ENCODE measurements around the gene HMCES. TPM values are rescaled to one million over a fixed set of nuclear protein-coding genes. Genes with fewer than 3 reads are reported as not detected.
"Not testable (repeated sequence)": the region's sequence is repeated elsewhere in the genome, so short reads cannot be mapped to it uniquely, and the experiment has no call there.

Gene HMCES
- total and polyA plus RNA-seq, 4 donors = 13.7 to 18.2 (median 15.3) TPM

DNA sequence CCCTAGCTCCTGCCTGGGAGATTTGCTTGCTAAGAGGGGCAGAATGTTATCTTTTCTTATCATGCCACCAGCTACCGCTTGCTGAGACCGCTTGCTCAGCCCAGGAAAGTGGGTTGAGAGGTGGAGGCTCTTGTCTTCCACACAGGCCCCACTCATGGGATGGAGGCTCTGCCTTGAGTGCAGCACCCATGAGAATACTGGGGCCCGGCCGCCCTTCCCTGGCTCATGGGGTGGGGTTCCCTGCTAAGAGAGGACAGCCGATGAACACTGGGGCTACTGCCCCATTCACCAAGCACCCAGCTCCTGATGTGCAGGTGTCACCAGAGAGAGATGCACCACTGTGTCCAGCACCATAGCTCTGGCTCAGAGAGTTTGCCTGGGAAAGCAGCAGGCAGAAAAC is 55.2 kb downstream of the HMCES start:
- H3K4me1 ChIP-seq (ENCODE audit: control insufficient read depth in 4 of 4, insufficient read depth in 4 of 4, low read length in 3 of 4) = peaks cover 0 to 5% (median 0%) of the 10 kb centered on the region in 4 donors
- H3K36me3 ChIP-seq (ENCODE audit: control insufficient read depth in 4 of 4, insufficient read depth in 3 of 4, low read depth in 1 of 4, low read length in 3 of 4) = no peaks in the 10 kb centered on the region
- no peak overlapping the region for H3K27ac ChIP-seq (ENCODE audit: low read depth in 1 of 2, low read length in 2 of 2)
- no peaks in the 10 kb centered on the region for H3K27me3 ChIP-seq (ENCODE audit: control insufficient read depth in 4 of 4, insufficient read depth in 4 of 4, low read length in 3 of 4)
- no peak for DNase-seq (ENCODE audit: low spot score)
- no peak overlapping the region for H3K9ac ChIP-seq (ENCODE audit: low read depth in 1 of 2, low read length in 2 of 2)
- TF ChIP-seq, protein P1, sequence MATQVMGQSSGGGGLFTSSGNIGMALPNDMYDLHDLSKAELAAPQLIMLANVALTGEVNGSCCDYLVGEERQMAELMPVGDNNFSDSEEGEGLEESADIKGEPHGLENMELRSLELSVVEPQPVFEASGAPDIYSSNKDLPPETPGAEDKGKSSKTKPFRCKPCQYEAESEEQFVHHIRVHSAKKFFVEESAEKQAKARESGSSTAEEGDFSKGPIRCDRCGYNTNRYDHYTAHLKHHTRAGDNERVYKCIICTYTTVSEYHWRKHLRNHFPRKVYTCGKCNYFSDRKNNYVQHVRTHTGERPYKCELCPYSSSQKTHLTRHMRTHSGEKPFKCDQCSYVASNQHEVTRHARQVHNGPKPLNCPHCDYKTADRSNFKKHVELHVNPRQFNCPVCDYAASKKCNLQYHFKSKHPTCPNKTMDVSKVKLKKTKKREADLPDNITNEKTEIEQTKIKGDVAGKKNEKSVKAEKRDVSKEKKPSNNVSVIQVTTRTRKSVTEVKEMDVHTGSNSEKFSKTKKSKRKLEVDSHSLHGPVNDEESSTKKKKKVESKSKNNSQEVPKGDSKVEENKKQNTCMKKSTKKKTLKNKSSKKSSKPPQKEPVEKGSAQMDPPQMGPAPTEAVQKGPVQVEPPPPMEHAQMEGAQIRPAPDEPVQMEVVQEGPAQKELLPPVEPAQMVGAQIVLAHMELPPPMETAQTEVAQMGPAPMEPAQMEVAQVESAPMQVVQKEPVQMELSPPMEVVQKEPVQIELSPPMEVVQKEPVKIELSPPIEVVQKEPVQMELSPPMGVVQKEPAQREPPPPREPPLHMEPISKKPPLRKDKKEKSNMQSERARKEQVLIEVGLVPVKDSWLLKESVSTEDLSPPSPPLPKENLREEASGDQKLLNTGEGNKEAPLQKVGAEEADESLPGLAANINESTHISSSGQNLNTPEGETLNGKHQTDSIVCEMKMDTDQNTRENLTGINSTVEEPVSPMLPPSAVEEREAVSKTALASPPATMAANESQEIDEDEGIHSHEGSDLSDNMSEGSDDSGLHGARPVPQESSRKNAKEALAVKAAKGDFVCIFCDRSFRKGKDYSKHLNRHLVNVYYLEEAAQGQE (IDR thresholded peaks at IDR 0.05) = no peak
- TF ChIP-seq JUND (IDR thresholded peaks at IDR 0.05) = no peak
- TF ChIP-seq, protein P2, sequence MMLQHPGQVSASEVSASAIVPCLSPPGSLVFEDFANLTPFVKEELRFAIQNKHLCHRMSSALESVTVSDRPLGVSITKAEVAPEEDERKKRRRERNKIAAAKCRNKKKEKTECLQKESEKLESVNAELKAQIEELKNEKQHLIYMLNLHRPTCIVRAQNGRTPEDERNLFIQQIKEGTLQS (IDR thresholded peaks at IDR 0.05) = no peak
- 95% methylated on average over 5 of the region's 5 CpGs for WGBS
- H3K9me3 ChIP-seq (ENCODE audit: control insufficient read depth in 4 of 4, low read length in 3 of 4) = no peaks in the 10 kb centered on the region
- H3K4me3 ChIP-seq (ENCODE audit: low read depth in 1 of 3, low read length in 3 of 3) = no peak overlapping the region

DNA sequence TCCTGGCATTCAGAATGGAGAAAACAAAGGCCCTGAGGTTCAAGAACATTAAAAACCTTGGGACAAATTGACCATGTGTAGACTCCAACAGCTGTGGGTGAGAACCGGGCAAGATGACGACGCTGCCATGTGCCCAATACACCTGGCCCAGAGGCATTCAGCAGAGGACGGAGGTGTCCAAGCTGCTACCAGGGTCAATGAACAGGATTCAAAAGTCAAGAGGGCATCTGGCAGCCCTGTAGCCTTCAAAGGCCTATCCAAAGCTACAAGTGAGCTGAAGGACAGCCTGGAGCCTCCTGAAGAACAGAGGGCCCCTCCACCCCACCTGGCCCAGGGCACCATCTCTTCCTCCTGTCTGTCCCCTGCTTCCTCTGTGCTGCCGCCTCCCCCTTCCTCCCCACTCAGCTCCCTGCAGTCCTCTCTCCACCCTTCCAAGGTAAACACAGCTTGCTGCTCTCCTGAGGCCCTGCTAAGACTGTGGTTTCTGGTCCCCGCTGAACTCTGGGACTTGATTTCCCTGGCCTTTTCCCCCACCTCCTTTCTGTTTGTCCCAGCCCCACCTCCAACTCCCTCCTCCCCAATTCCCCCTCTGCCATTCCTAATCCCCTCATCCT is 57.5 kb downstream of the HMCES start:
- no peak overlapping the region for H3K9ac ChIP-seq (ENCODE audit: low read depth in 1 of 2, low read length in 2 of 2)
- no peaks in the 10 kb centered on the region for H3K9me3 ChIP-seq (ENCODE audit: control insufficient read depth in 4 of 4, low read length in 3 of 4)
- peaks cover 0 to 5% (median 0%) of the 10 kb centered on the region in 4 donors for H3K4me1 ChIP-seq (ENCODE audit: control insufficient read depth in 4 of 4, insufficient read depth in 4 of 4, low read length in 3 of 4)
- no peak for TF ChIP-seq RAD21 (IDR thresholded peaks at IDR 0.05)
- TF ChIP-seq GABPA (IDR thresholded peaks at IDR 0.05 in 1 of 2, conservative IDR thresholded peaks at IDR 0.05 in 1 of 2) = no peak
- TF ChIP-seq RXRA (IDR thresholded peaks at IDR 0.05) = peak; percentile 28 to 44
- TF ChIP-seq YY1 (IDR thresholded peaks at IDR 0.05) = no peak
- TF ChIP-seq NR2F2 (IDR thresholded peaks at IDR 0.05) = no peak
- TF ChIP-seq, protein P3, sequence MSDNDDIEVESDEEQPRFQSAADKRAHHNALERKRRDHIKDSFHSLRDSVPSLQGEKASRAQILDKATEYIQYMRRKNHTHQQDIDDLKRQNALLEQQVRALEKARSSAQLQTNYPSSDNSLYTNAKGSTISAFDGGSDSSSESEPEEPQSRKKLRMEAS (IDR thresholded peaks at IDR 0.05) = no peak
- TF ChIP-seq TAF1 (conservative IDR thresholded peaks at IDR 0.05) = no peak
- TF ChIP-seq JUND (IDR thresholded peaks at IDR 0.05) = no peak
- peak; percentile 64 to 68 for TF ChIP-seq HNF4A (conservative IDR thresholded peaks at IDR 0.05)
- TF ChIP-seq, protein P4, sequence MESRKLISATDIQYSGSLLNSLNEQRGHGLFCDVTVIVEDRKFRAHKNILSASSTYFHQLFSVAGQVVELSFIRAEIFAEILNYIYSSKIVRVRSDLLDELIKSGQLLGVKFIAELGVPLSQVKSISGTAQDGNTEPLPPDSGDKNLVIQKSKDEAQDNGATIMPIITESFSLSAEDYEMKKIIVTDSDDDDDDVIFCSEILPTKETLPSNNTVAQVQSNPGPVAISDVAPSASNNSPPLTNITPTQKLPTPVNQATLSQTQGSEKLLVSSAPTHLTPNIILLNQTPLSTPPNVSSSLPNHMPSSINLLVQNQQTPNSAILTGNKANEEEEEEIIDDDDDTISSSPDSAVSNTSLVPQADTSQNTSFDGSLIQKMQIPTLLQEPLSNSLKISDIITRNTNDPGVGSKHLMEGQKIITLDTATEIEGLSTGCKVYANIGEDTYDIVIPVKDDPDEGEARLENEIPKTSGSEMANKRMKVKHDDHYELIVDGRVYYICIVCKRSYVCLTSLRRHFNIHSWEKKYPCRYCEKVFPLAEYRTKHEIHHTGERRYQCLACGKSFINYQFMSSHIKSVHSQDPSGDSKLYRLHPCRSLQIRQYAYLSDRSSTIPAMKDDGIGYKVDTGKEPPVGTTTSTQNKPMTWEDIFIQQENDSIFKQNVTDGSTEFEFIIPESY (IDR thresholded peaks at IDR 0.05) = no peak
- DNase-seq (ENCODE audit: low spot score) = no peak
- H3K36me3 ChIP-seq (ENCODE audit: control insufficient read depth in 4 of 4, insufficient read depth in 3 of 4, low read depth in 1 of 4, low read length in 3 of 4) = no peaks in the 10 kb centered on the region
- no peak overlapping the region for H3K27ac ChIP-seq (ENCODE audit: low read depth in 1 of 2, low read length in 2 of 2)
- no peak overlapping the region for H3K4me3 ChIP-seq (ENCODE audit: low read depth in 1 of 3, low read length in 3 of 3)
- no peaks in the 10 kb centered on the region for H3K27me3 ChIP-seq (ENCODE audit: control insufficient read depth in 4 of 4, insufficient read depth in 4 of 4, low read length in 3 of 4)
- WGBS = 49% methylated on average over 6 of the region's 6 CpGs

DNA sequence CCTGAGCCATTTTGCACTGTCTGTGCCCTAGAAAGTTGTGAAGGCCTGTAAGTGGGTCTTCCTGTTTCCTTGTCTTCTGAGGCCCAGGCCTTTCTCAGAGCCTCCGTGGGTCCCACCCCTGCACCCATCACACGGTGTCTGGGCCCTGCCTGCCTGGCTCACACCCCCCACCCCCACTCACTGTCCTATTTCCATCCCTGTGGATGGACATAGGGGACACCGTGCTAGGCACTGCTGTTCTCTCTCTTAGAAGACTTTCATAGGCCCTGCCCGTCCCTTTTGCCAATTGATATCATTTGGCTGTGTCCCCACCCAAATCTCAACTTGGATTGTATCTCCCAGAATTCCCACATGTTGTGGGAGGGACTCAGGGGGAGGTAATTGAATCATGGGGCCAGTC is 59.0 kb downstream of the HMCES start:
- H3K36me3 ChIP-seq (ENCODE audit: control insufficient read depth in 4 of 4, insufficient read depth in 3 of 4, low read depth in 1 of 4, low read length in 3 of 4); H3K9ac ChIP-seq (ENCODE audit: low read depth in 1 of 2, low read length in 2 of 2); H3K27ac ChIP-seq (ENCODE audit: low read depth in 1 of 2, low read length in 2 of 2); H3K4me1 ChIP-seq (ENCODE audit: control insufficient read depth in 4 of 4, insufficient read depth in 4 of 4, low read length in 3 of 4); H3K9me3 ChIP-seq (ENCODE audit: control insufficient read depth in 4 of 4, low read length in 3 of 4); DNase-seq (ENCODE audit: low spot score); H3K27me3 ChIP-seq (ENCODE audit: control insufficient read depth in 4 of 4, insufficient read depth in 4 of 4, low read length in 3 of 4); H3K4me3 ChIP-seq (ENCODE audit: low read depth in 1 of 3, low read length in 3 of 3): not testable (repeated sequence)
- 92% methylated on average over 4 of the region's 4 CpGs for WGBS

DNA sequence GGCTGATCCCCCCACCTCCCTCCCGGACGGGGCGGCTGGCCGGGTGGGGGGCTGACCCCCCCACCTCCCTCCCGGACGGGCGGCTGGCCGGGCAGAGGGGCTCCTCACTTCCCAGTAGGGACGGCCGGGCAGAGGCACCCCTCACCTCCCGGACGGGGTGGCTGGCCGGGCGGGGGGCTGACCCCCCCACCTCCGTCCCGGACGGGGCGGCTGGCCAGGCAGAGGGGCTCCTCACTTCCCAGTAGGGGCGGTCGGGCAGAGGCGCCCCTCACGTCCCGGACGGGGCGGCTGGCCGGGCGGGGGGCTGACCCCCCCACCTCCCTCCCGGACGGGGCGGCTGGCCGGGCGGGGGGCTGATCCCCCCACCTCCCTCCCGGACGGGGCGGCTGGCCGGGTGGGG is 60.5 kb downstream of the HMCES start:
- not testable (repeated sequence) for DNase-seq (ENCODE audit: low spot score)
- 96% methylated on average over 19 of the region's 36 CpGs for WGBS

DNA sequence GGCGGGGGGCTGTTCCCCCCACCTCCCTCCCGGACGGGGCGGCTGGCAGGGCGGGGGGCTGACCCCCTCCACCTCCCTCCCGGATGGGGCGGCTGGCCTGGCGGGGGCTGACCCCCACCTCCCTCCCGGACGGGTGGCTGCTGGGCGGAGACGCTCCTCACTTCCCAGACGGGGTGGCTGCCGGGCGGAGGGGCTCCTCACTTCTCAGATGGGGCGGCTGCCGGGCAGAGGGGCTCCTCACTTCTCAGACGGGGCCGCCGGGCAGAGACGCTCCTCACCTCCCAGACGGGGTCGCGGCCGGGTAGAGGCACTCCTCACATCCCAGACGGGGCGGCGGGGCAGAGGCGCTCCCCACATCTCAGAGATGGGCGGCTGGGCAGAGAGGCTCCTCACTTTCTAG is 61.2 kb downstream of the HMCES start:
- H3K27me3 ChIP-seq (ENCODE audit: control insufficient read depth in 4 of 4, insufficient read depth in 4 of 4, low read length in 3 of 4); H3K36me3 ChIP-seq (ENCODE audit: control insufficient read depth in 4 of 4, insufficient read depth in 3 of 4, low read depth in 1 of 4, low read length in 3 of 4); DNase-seq (ENCODE audit: low spot score); H3K9ac ChIP-seq (ENCODE audit: low read depth in 1 of 2, low read length in 2 of 2); H3K9me3 ChIP-seq (ENCODE audit: control insufficient read depth in 4 of 4, low read length in 3 of 4); H3K27ac ChIP-seq (ENCODE audit: low read depth in 1 of 2, low read length in 2 of 2); H3K4me3 ChIP-seq (ENCODE audit: low read depth in 1 of 3, low read length in 3 of 3): not testable (repeated sequence)
- H3K4me1 ChIP-seq (ENCODE audit: control insufficient read depth in 4 of 4, insufficient read depth in 4 of 4, low read length in 3 of 4) = peaks cover 0 to 15% (median 6%) of the 10 kb centered on the region in 4 donors
- 95% methylated on average over 30 of the region's 30 CpGs for WGBS

More for the DNA sequence above, 60.5 kb downstream of the HMCES start:
- not testable (repeated sequence) for H3K9me3 ChIP-seq (ENCODE audit: control insufficient read depth in 4 of 4, low read length in 3 of 4); H3K36me3 ChIP-seq (ENCODE audit: control insufficient read depth in 4 of 4, insufficient read depth in 3 of 4, low read depth in 1 of 4, low read length in 3 of 4); H3K4me3 ChIP-seq (ENCODE audit: low read depth in 1 of 3, low read length in 3 of 3); H3K27ac ChIP-seq (ENCODE audit: low read depth in 1 of 2, low read length in 2 of 2); H3K9ac ChIP-seq (ENCODE audit: low read depth in 1 of 2, low read length in 2 of 2); H3K27me3 ChIP-seq (ENCODE audit: control insufficient read depth in 4 of 4, insufficient read depth in 4 of 4, low read length in 3 of 4)
- peaks cover 0 to 14% (median 5%) of the 10 kb centered on the region in 4 donors for H3K4me1 ChIP-seq (ENCODE audit: control insufficient read depth in 4 of 4, insufficient read depth in 4 of 4, low read length in 3 of 4)
